HG02938 (cell line): Measurements from ENCODE around the gene JAK1.
"Not testable (repeated sequence)": the region's sequence is repeated elsewhere in the genome, so short reads cannot be mapped to it uniquely, and the experiment has no call there.

Experiments used
- ATAC-seq: cut with Tn5 transposase; IDR thresholded peaks from one replicate; pipeline ENCODE4 v1.9.1; 2021; ENCODE audit warnings: mild to moderate bottlenecking, moderate library complexity; ENCODE audit not compliant: unreplicated experiment

JAK1 gene

DNA sequence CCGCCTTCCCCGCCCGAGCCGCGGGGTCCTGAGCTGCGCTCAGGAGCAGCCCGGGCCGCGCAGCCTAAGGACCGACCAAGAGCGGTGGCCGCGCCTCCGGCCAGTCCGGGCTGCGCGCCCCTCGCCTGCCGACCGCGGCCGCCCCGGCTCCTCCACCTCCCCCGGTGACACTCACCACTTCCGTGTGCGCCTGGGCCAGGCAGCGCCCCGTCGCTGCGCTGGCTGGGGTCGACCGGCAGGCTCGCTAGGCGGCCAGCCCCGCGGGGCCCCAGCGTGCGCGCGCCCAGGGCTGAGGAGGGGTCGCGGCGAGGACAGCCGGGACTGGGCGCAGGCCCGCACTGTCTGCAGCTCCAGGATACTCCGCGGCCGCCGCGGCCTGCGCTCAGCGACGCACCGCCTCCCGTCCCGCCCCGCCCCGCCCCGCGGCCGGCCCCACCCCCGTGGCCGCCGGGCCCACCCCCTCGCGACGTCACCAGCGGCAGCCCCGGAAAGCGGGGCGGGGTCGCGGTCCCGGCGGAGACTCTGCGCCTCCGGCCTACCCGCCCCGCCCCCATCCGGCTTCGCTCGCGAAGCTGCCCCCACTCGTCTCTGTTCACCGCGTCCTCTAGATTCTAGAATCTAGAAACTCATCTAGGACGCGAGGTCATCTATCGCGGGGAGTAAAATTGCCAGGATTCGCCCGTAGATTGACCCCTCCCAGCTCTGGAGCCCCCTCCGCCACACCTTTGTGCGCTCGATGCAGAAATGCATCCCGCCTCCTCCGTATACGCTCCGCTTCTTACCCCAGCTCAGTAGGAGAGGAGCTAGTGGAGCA is at the start of gene JAK1:
TSS of gene JAK1 (minus strand) at position 392 of the 814 bp plus-strand sequence. CDS start 80,285 bp downstream, outside the sequence.
- peak; percentile 66 for ATAC-seq

DNA sequence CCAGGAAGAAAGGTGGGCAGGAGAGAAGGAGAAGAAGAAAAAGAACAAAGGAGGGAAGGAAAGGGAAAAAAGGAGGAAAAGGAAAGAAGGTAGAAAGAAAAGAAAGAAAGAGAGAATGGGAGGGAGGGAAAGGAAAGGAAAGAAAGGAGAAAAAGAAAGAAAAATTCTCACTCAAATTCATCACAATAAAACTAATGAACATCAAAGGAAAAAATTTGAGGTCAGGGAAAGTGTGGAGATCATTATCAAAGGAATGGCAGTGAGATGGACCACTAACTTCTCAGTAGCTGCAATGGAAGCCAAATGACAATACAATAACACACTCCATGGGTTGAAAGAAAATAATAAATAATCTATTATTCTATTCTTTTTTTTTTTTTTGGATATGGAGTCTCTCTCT is 48.0 kb upstream of the JAK1 start:
- ATAC-seq = no peak

DNA sequence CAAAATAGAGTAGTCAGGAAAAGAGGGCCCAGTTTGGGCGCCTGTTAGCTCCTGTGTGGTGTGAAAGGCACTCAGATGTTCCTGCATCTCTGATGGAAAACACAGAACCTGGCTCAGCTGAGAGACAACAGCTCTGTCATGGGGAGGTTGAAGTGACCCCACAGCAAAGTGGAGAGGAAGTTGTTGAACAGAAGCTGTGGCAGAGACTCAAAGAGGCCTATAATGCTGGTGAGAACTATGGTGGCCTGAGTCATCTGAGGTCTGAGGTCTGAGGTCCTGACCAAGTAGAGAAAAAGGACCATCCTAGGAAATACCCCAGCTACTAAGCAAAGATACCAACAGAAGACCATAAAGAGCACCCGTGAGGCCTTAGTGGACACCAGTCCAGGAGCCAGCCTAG is 45.6 kb upstream of the JAK1 start:
- no peak for ATAC-seq

DNA sequence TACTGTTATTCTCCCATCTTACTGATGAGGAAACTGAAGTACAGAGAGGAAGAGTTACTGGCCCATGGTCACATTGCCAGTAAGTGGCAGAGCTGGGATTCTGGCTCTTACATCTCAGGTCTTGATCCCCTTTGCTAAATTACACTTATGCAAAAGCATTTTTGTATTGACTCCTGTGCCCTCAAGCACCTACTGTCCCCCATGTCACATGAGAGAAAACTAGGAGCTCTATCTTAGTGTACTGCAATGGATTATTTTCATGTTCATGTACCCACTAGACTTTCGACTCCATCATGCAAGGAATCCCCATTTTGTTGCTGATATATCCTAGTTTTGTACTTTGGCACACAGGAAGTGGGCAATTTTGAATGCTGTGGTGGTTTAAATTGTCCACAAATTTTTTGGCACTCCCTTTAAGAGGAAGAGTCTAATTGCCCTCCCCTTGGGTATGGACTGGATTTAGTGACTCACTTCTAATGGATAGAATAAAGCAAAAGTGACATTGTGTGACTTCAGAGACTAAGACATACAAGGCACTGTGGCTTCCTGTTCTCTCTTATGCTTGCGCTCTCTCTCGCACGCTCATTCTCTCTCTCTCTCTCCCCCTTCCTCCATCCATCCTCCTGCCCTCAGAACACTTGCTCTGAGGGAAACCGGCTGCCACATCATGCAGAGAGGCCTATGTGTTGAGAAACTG is 43.5 kb upstream of the JAK1 start:
- no peak for ATAC-seq

DNA sequence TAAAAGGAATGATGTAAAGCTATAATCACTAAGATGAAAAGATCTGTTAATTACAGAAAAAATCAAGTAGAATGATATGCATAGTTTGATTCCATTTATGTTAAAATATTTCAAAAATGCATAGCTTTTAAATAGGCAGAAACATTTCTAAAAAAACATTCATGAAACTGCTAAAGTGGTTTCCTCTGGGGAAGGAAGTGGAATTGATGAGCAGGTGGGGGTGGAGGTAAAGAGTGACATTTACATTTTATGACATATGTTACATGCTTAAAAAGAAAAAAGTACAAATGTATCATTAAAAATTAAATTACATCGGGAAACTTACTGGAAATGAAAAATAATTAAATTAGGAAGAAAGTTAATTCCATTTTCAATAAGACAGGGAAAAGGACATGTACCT is 42.8 kb upstream of the JAK1 start:
- no peak for ATAC-seq

DNA sequence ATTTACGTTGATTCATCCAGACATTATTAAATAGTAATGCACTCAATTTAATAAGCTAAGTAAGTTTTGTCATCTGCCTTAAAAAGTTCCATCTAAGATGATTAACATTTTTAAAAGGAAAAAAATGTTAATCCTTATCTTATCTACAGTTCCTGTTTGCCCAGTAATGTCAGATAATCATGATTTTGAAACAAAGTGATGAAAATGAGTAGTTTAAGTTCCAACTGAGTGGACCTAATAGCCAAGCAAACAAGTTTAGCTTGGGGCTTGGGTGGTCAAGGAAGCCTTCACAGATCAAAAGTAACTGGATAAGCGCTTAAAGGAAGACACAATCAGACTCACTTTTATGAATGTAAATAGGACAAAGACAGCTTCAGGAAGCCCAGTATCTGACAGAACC is 40.5 kb upstream of the JAK1 start:
- no peak for ATAC-seq

DNA sequence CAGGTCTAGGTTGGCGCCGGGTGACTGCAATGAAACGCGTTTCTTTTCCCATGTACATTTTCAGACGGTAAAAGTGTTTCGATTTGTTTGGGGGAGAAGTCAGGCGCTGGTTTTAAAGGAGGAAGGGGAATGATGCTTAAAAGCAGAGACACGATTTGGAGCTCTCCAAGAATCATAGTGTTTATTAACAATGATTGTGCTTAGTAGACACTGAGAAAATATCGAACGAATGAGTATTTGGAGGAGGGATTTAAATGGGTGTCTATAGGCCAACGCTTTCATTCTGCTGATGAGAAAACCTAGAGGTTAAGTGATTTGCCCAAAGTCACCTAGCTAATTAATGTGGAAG is 36.9 kb upstream of the JAK1 start:
- no peak for ATAC-seq

DNA sequence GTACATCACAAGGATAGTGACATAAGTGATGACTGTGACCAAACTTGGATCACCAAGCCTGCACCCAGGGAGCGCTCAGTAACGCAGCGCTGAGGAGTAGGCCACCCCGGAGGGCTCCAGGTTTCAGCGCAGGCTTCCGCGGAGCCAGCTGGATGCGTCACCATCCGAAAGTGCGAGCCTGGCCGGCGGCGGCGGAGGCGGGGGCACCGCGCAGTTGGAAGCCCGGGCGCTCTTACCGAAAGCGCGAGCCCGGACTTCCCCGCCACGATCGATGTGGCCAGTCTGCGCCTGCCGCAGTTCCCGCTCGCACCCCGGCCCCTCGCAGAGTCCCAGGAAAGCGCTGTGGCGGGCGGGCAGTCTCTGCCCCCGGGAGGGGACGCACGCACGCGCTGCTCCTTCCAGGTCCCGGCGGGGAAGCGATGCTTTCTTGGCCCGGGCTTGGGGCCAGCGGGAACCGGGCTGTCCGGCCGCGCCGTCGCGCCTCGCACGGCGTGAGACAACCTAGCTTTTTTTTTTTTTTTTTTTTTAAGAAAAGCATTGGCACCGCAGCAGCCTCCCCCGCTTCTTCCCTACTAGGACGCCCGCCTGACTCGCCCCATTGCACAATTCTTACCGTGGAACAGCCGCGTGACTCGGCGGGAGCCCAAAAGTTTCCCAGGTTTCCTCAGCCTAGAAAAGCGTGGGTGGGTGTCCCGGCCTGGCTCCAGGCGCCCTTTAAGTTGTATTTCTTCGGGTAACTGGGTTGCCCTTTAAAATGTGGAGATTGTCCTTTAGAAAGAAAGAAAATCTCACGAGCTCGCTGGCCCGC is 36.4 kb upstream of the JAK1 start:
- peak; percentile 65 for ATAC-seq

DNA sequence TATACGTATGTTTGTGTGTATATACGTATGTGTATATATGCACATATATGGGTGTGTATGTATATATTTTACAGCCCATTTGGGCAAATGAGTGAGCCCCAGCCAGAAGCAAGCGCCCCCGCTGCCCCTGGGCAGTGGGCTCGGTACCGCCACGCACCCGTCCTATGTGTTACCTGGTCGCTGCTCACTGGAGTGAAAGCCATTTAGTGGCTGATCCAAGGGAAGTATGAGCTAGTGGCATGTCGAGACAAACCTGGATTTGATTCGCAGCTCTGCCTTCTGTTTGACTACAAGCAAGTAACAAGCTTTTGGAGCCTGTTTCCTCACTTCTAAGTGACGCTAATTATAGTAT is 35.8 kb upstream of the JAK1 start:
- ATAC-seq = no peak

DNA sequence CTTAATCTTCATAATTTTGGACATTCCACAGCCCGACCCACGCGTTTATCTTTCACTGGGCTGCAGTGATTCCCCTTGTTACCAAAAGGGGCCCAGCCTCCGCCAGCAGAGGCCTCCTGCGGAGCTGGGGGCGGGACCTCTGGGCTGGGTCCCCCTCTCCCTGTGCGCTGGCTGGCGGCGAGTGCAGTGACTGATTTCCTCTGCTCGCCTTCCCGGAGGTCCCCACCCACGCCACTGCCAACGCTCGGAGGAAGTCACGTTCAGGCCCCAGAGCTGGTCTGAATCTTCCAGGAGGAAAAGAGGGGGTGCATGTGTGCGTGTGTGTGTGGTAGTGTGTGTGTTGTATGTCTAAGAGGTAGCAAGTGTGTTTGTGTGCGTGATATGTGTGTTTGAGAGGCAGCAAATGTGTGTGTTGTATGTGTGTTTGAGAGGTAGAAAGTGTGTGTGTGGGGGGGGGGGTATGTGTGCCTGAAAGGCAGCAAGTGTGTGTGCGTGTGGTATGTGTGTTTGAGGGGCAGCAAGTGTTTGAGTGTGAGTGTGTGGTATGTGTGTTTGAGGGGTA is 35.0 kb upstream of the JAK1 start:
- ATAC-seq = no peak

DNA sequence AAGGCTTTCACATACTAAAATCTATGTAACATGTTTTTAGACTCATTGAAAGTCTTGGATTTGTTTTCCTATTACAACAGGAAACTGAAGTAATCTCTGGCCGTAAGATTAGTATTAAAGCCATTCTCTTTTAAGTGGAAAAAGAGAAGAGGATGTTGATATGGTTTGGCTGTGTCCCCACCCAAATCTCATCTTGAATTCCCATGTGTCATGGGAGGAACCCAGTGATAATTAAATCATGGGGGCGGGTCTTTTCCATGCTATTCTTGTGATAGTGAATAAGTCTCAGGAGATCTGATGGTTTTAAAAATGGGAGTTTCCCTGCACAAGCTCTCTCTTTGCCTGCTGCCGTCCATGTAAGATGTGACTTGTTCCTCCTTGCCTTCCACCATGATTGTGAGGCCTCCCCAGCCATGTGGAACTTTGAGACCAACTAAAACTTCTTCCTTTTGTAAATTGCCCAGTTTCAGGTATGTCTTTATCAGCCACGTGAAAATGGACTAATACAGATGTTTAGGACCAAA is 32.1 kb upstream of the JAK1 start:
- not testable (repeated sequence) for ATAC-seq

DNA sequence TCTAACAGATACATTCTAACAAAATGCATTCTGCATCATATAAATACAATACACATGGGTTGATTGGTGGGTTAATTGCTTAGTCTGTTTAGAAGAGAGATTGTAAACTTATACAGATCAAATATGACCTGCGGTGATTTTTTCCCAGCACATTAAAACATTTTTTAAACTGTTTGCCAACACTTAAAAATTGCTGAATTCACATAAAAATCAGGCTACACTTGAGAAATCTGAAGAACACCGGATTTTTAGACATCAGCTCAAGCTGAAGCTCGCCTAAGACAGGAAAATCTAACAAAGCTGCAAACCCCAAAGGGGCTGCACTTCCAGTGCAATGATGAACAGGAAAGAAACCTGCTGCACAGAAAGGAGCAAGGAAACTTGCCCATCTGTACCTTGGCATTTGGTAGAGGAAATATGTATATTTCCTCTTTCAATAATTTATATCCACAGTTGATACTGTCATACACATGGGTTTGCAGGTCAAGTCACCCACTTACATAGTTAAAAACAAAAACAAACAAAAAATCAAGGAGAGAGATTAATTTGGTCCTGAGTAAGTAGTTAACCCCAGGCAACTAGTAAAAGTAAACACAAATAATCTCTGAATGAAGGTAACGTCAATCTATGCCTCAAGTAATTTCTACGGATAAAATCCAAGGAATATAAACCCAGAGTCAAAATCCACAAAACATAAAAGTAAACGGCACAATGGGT is 30.4 kb upstream of the JAK1 start:
- ATAC-seq = no peak

DNA sequence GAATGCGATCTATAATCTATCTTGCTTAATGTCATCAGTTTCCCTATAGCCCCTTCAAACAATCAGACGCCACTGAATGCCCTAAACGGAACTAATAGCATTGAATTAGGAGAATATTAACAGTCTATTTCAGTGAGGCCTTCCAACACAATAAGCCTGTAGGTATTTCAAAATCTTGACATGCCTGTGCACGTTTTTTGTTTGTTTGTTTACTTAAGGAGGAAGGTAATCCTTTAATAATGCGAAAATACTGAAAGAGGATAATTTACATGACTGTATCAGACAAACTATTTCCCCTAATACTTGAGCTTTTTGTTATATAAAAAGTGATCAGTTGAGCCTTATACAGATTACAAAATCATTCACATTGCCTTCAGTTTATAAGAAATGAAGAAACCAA is 29.0 kb upstream of the JAK1 start:
- ATAC-seq = no peak

DNA sequence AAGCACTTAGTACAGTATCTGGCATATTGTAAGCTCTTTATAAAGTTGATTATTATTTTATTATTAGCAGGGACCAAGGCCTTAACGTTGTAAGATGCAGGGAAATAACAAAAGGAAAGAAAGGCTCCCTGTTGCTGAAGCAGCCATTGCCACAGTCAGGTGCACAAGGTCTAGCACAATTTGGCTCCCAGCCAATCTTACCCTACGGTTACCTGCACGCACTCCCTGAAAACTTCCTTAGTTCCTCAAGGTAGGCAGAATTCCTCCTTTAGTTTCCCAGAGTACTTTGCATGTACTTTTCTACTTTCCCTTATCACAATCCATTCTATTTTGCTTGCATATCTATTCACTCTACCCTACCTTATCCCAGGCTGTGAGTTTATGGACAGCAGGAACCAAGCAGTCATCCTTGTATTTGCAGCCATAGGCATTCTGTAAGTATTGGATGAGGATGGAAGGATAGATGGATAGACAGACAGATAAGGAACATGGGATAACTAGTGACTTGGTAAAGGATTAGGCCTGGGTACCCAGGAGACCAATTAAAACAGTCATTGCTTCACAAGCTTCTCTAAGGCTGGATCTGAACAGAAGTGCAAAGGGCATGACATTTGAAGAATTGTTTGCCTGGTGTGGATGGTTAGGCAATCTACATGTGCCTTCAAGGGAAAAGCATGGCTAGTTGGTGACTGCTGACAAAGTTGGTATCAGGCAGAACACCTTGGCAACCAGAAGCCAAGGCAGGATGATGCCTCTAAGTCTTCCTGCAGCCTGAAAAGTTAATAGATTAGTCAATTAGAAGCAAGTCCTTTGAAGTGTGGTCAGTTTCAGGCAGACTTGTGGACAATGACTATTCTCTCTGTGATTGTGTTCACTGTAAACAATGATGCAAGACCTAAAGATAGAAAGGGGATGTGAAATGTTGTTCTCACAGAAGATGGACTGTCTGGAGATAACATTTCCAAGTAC is 20.8 kb upstream of the JAK1 start:
- peak; percentile 99 for ATAC-seq

DNA sequence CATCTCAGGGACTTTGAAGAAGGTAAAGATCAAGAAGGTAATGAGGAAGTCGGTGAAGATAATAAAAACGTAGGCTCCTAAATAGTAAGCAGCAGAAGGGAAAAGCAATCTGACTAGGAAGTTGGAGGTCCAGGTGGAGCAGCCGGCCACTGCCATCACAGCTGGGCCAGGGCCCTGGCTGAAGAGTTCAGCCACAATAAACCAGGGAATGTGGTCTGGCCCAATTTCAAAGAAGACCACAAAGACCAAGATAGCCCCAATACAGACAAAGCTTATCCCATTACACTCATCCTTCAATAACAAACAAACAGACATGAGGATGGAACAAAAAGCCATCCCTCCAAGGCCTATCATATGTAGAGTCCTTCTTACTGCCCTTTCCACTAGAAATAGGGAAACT is 18.4 kb upstream of the JAK1 start:
- no peak for ATAC-seq

DNA sequence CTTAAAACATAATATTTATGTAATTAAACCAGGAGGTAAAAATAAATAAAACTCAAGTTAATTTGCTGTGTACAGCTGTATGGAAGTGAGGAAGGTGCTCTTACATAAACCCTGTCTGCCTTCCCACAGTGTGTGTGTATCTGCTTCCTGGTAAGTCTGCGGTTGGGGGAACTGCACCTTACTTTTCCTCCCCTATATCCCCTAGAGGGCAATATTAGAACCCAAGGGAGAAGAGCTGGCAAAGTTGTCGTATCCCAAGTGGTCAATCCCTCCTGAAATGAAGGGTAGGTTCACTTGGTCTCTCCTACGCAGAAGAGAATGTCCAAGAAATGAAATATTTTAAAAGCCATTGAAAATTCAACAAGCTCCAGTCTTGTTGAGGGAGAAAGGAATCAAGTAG is 17.8 kb upstream of the JAK1 start:
- no peak for ATAC-seq

DNA sequence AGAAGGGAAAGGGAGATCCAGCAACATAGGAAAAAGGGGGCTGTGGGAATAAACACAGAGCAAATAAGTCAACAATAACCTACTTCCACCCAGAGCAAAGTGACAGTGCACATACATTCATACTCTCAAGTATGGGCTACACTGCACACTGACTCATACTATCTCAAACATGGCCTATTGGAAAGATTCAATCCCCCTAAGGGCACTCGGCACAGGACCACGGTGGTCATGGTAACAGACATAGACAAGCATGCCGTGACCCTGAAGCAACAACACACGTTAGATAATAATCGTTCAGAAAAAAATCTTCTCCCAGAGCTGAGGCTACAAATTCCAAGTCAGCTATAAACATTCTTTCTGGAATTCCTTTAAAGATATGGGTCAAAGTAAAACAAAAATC is 16.8 kb upstream of the JAK1 start:
- no peak for ATAC-seq

DNA sequence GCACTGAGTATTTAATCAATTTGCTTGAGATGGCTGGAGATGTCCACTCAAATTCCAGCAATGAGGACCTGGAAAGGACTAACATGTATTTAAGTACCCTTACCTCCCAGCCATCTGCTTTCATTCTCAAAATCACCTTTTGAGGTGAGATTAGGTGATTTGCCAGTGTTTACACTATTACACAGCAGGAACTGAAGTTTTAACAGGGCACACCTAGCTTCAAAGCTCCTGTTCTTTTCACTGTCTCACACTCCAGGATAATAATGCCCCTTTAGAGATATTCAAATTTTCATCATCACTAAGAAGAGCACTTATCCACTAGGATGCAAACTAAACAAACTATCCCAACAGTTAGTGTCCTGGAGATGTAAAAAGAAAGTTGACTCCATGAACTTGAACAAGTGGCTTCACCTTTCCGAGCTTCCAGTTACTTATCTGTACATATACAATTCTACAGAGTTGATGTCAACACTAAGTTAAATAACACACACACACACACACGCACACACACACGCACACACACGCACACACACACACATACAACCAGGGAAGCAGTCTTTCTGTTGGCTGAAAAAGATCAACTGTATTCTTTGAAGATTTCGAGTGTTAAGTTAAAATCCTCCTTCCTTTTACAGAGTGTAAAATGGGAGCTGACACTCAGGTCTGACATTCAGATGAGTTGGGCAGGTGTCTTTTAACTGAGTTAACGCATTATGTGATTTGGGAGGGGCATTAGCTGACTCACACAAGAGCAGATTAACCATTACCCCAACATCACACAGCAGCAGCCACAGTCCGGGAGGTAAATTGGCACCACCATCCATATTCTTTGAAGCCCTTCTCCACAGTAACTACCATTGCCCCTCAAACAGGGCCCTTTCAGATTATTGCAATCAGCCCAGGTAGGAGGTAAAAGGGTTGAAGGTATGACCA is 15.5 kb upstream of the JAK1 start:
- no peak for ATAC-seq
